H1 (cell line): Measurements from ENCODE around the gene SLC30A9. TPM values are rescaled to one million over a fixed set of nuclear protein-coding genes. Genes with fewer than 3 reads are reported as not detected.

Experiments used
- CTCF ChIA-PET: fragments of 300-600 bp; sonication (Branson Sonifier 250); formaldehyde crosslinking; loops from one replicate; lab custom pipeline; 2021; ENCODE audit not compliant: partially characterized antibody; lab: Charles Lee
- POLR2A ChIA-PET: fragments of 300-600 bp; sonication (Branson Sonifier 250); formaldehyde crosslinking; loops from one replicate; lab custom pipeline; 2021; ENCODE audit warnings: inconsistent platforms; ENCODE audit not compliant: partially characterized antibody; lab: Charles Lee
- DNase-seq, 2 experiments: peaks; one replicate each; pipeline versions ENCODE4 v3.0.0 to v3.0.0-alpha.2; 2010 to 2022; ENCODE audit warnings: low spot score in 2 of 2, low read depth in 1 of 2, mixed read lengths in 1 of 2
- FAIRE-seq: peaks from 2 replicates; lab custom pipeline; 2011; peaks lifted over from hg19 to GRCh38; lab: Jason Lieb, UNC
- H2AFZ ChIP-seq: 2 replicates; pipeline ENCODE4 v1.8.1; 2012; ENCODE audit warnings: low read length, inconsistent platforms
- H2AK5ac ChIP-seq: 2 replicates; pipeline ENCODE4 v1.6.1; 2013; ENCODE audit warnings: low read depth, low read length
- H2BK120ac ChIP-seq: replicated peaks from 2 replicates; pipeline ENCODE3; 2013; ENCODE audit warnings: low read depth, low read length, inconsistent platforms
- H2BK12ac ChIP-seq: 2 replicates; pipeline ENCODE4 v1.6.1; 2013; ENCODE audit warnings: low read depth, low read length
- H2BK15ac ChIP-seq: 2 replicates; pipeline ENCODE4 v1.6.1; 2013; ENCODE audit warnings: low read length
- H2BK20ac ChIP-seq: 2 replicates; pipeline ENCODE4 v1.6.1; 2013; ENCODE audit warnings: low read length
- H2BK5ac ChIP-seq: 2 replicates; pipeline ENCODE4 v1.6.1; 2013; ENCODE audit warnings: low read depth, low read length
- H3K14ac ChIP-seq: 2 replicates; pipeline ENCODE4 v1.6.1; 2013; ENCODE audit warnings: inconsistent platforms; ENCODE audit not compliant: insufficient read length
- H3K18ac ChIP-seq: 2 replicates; pipeline ENCODE4 v1.6.1; 2013; ENCODE audit warnings: low read length; ENCODE audit errors: extremely low read depth
- H3K23ac ChIP-seq: 2 replicates; pipeline ENCODE4 v1.6.1; 2013; ENCODE audit warnings: inconsistent platforms; ENCODE audit not compliant: insufficient read length
- H3K23me2 ChIP-seq: 2 replicates; pipeline ENCODE4 v1.6.1; 2013; ENCODE audit warnings: low read depth, low read length
- H3K27ac ChIP-seq: 2 replicates; pipeline ENCODE4 v1.6.1; 2011; ENCODE audit warnings: low read depth, low read length, inconsistent platforms
- H3K27me3 ChIP-seq, 4 experiments: replicated peaks in 1 of 4; 1 replicate in 1 of 4; 2 replicates in 3 of 4; pipeline versions ENCODE4 v1.6.1 to v1.8.1; 2011 to 2013; ENCODE audit warnings: low read length in 3 of 4, mild to moderate bottlenecking in 3 of 4, inconsistent platforms in 2 of 4, mixed read lengths in 2 of 4, moderate library complexity in 1 of 4; ENCODE audit not compliant: control insufficient read depth in 3 of 4, insufficient read depth in 3 of 4; ENCODE audit errors: extremely low read depth in 1 of 4
- H3K36me3 ChIP-seq, 4 experiments: 2 replicates each; pipeline versions ENCODE4 v1.6.1 to v1.8.1; 2011 to 2013; ENCODE audit warnings: mild to moderate bottlenecking in 4 of 4, low read length in 3 of 4, moderate library complexity in 2 of 4, control low read depth in 1 of 4, inconsistent platforms in 1 of 4; ENCODE audit not compliant: insufficient read depth in 4 of 4, control insufficient read depth in 2 of 4
- H3K4ac ChIP-seq: replicated peaks from 2 replicates; pipeline ENCODE3; 2013; ENCODE audit warnings: low read length, low read depth, mixed read lengths, inconsistent platforms; ENCODE audit not compliant: insufficient read length
- H3K4me1 ChIP-seq, 4 experiments: replicated peaks in 1 of 4; 1 replicate in 1 of 4; 2 replicates in 3 of 4; pipeline versions ENCODE4 v1.6.1 to v1.8.1; 2011 to 2013; ENCODE audit warnings: low read length in 3 of 4, inconsistent platforms in 2 of 4, mixed read lengths in 1 of 4; ENCODE audit not compliant: insufficient read depth in 4 of 4, control insufficient read depth in 3 of 4
- H3K4me2 ChIP-seq, 2 experiments: 2 replicates each; pipeline versions ENCODE4 v1.6.1 to v1.8.1; 2011 to 2013; ENCODE audit warnings: low read depth in 2 of 2, low read length in 2 of 2, control low read depth in 1 of 2, inconsistent platforms in 1 of 2, mild to moderate bottlenecking in 1 of 2; ENCODE audit not compliant: insufficient read depth in 1 of 2
- H3K4me3 ChIP-seq, 4 experiments: fragments of 200-600, 300-600 bp in 1 of 4; sonication (generic), shearing (Covaris generic), sonication (Bioruptor Twin) in 1 of 4; 2 replicates each; pipeline versions ENCODE4 v1.5.1 to v1.8.1; 2011 to 2016; ENCODE audit warnings: low read length in 4 of 4, low read depth in 3 of 4, control low read depth in 2 of 4, inconsistent platforms in 2 of 4, mild to moderate bottlenecking in 2 of 4, mixed read lengths in 1 of 4, moderate library complexity in 1 of 4; ENCODE audit not compliant: insufficient read depth in 2 of 4; ENCODE audit errors: extremely low read depth in 1 of 4
- H3K56ac ChIP-seq: replicated peaks from 2 replicates; pipeline ENCODE3; 2013; ENCODE audit warnings: low read depth, mild to moderate bottlenecking, mixed read lengths, low read length, inconsistent platforms; ENCODE audit not compliant: insufficient read length
- H3K79me1 ChIP-seq: 2 replicates; pipeline ENCODE4 v1.6.1; 2013; ENCODE audit warnings: low read depth, low read length, control low read depth
- H3K79me2 ChIP-seq, 2 experiments: 2 replicates each; pipeline versions ENCODE4 v1.6.1 to v1.8.1; 2012 to 2013; ENCODE audit warnings: low read length in 2 of 2, mild to moderate bottlenecking in 2 of 2, inconsistent platforms in 1 of 2; ENCODE audit not compliant: insufficient read depth in 2 of 2, control insufficient read depth in 1 of 2
- H3K9ac ChIP-seq, 4 experiments: replicated peaks in 1 of 4; 1 replicate in 1 of 4; 2 replicates in 3 of 4; pipeline versions ENCODE4 v1.6.1 to v1.8.1; 2011 to 2013; ENCODE audit warnings: low read depth in 3 of 4, low read length in 3 of 4, control low read depth in 2 of 4, mild to moderate bottlenecking in 2 of 4, moderate library complexity in 2 of 4, inconsistent platforms in 1 of 4; ENCODE audit errors: extremely low read depth in 1 of 4
- H3K9me3 ChIP-seq, 2 experiments: 2 replicates each; pipeline versions ENCODE4 v1.6.1 to v1.8.1; 2012 to 2013; ENCODE audit warnings: mild to moderate bottlenecking in 2 of 2, moderate library complexity in 2 of 2, control low read depth in 1 of 2, inconsistent platforms in 1 of 2, low read depth in 1 of 2, low read length in 1 of 2, mixed read lengths in 1 of 2; ENCODE audit not compliant: insufficient read depth in 2 of 2
- H4K20me1 ChIP-seq, 2 experiments: replicated peaks in 1 of 2; 2 replicates each; pipeline versions ENCODE3 to v1.8.1; 2011 to 2013; ENCODE audit warnings: inconsistent platforms in 2 of 2, low read length in 2 of 2, mild to moderate bottlenecking in 1 of 2; ENCODE audit not compliant: insufficient read depth in 2 of 2, control insufficient read depth in 1 of 2
- H4K5ac ChIP-seq: 2 replicates; pipeline ENCODE4 v1.6.1; 2013; ENCODE audit warnings: low read length, low read depth, mixed read lengths, inconsistent platforms; ENCODE audit not compliant: insufficient read length
- H4K8ac ChIP-seq: 2 replicates; pipeline ENCODE4 v1.8.0; 2013; ENCODE audit warnings: mild to moderate bottlenecking, moderate library complexity, low read length, inconsistent platforms; ENCODE audit not compliant: insufficient read depth; ENCODE audit errors: extremely low read depth
- H4K91ac ChIP-seq: replicated peaks from 2 replicates; pipeline ENCODE3; 2013; ENCODE audit warnings: low read length, mixed read lengths, inconsistent platforms; ENCODE audit not compliant: insufficient read length
- CHD1 ChIP-seq: IDR thresholded peaks from 2 replicates; pipeline ENCODE4 v1.6.1; 2012; ENCODE audit warnings: low read depth, low read length, improper control_type of control experiment
- E2F6 ChIP-seq: IDR thresholded peaks from 2 replicates; pipeline ENCODE4 v1.6.1; 2012; ENCODE audit warnings: inconsistent platforms
- KDM4A ChIP-seq: IDR thresholded peaks from one replicate; pipeline ENCODE4 v1.7.1; 2012; ENCODE audit warnings: low read depth, mild to moderate bottlenecking, moderate library complexity, low read length, inconsistent platforms; ENCODE audit not compliant: severe bottlenecking
- POU5F1 ChIP-seq: IDR thresholded peaks from 2 replicates; pipeline ENCODE4 v1.6.1; 2011; ENCODE audit warnings: low read depth, mild to moderate bottlenecking, low read length, moderate library complexity
- RAD21 ChIP-seq, 2 experiments: IDR thresholded peaks in 1 of 2; conservative IDR thresholded peaks in 1 of 2; 2 replicates each; pipeline ENCODE4 v1.6.1; 2011; ENCODE audit warnings: low read depth in 2 of 2, low read length in 2 of 2, improper control_type of control experiment in 1 of 2, inconsistent platforms in 1 of 2, mild to moderate bottlenecking in 1 of 2, moderate library complexity in 1 of 2
- RXRA ChIP-seq: IDR thresholded peaks from 2 replicates; pipeline ENCODE4 v1.6.1; 2011; ENCODE audit warnings: low read depth, mild to moderate bottlenecking, low read length, moderate library complexity; ENCODE audit not compliant: insufficient read depth
- WGBS, 2 experiments: shearing (Covaris generic) in 1 of 2; methylation state at CpG; one replicate each; pipeline versions ENCODE4 v1.1.6 to v1.1.7; 2013 to 2015; ENCODE audit warnings: low lambda C conversion rate in 2 of 2, mixed read lengths in 2 of 2, inconsistent platforms in 1 of 2, low coverage in 1 of 2, missing lambda C conversion rate in 1 of 2; ENCODE audit not compliant: insufficient replicate concordance in 2 of 2, insufficient coverage in 1 of 2, insufficient read length in 1 of 2; ENCODE audit errors: extremely low coverage in 1 of 2, missing lambda C conversion rate in 1 of 2; 5-methylcytosine and 5-hydroxymethylcytosine counted together
- polyA plus RNA-seq, 7 experiments: library from polyadenylated mRNA; depleted of rRNA in 3 of 7; stranded (reverse) in 5 of 7; unstranded in 2 of 7; fragments of >200 nt in 5 of 7; fragments of 200-250 nt in 2 of 7; gene quantifications; 1 replicate in 5 of 7; 2 replicates in 1 of 7; 4 replicates in 1 of 7; pipeline versions ENCODE4 v1.2.1 to v1.2.3, GENCODE V29; 2011 to 2013; ENCODE audit warnings: missing spikeins in 2 of 7, mixed read lengths in 2 of 7
- total RNA-seq: library from RNA; stranded (reverse); fragmentation: NEBNext Ultra II Directional; extraction: Animal tissue kit (Norgen Biotek cat#: 25700); gene quantifications from 2 replicates; pipeline ENCODE4 v1.2.1, GENCODE V29; 2021

SLC30A9 gene
- total and polyA plus RNA-seq, 2 of the 8 experiments (the other 6 are each of a cell fraction or from before 2014, with no cell fraction given) = 41.2 to 67.2 TPM

GRCh38 chr4:42088386-42088785 is 98.1 kb downstream of the SLC30A9 start:
- WGBS, 2 experiments = 91% methylated on average over 6 of the region's 6 CpGs; no CpG with 5 or more reads in 1 of the 2 experiments
- no peak overlapping the region for H2AK5ac ChIP-seq
- H2BK20ac ChIP-seq = no peak overlapping the region
- H2BK15ac ChIP-seq = no peak overlapping the region
- H3K4me2 ChIP-seq = no peak overlapping the region
- no peaks in the 10 kb centered on the region for H3K9me3 ChIP-seq
- no peak overlapping the region for H2BK120ac ChIP-seq
- POLR2A ChIA-PET = interaction anchor here (1.6 kb wide), 1 partner anchor 12 kb away, joined by 7 read pairs; no protein-coding TSS in a partner anchor
- H4K20me1 ChIP-seq = no peaks in the 10 kb centered on the region
- H3K56ac ChIP-seq = no peak overlapping the region
- H2AFZ ChIP-seq = no peak overlapping the region
- FAIRE-seq = no peak
- no peaks in the 10 kb centered on the region for H3K27me3 ChIP-seq
- no peak for DNase-seq
- H3K4me3 ChIP-seq = no peak overlapping the region
- H3K9ac ChIP-seq = no peak overlapping the region
- H3K14ac ChIP-seq = no peak overlapping the region
- no peak overlapping the region for H4K8ac ChIP-seq
- no peaks in the 10 kb centered on the region for H3K79me2 ChIP-seq
- H4K91ac ChIP-seq = no peak overlapping the region
- no peak overlapping the region for H3K4ac ChIP-seq
- CTCF ChIA-PET = interaction anchor here (1.7 kb wide), 1 partner anchor 38 kb away, joined by 3 read pairs; no protein-coding TSS in a partner anchor
- peaks cover 0 to 5% (median 0%) of the 10 kb centered on the region in 4 experiments; a peak in 1 of 8 replicates for H3K36me3 ChIP-seq
- no peaks in the 10 kb centered on the region for H3K79me1 ChIP-seq
- no peaks in the 10 kb centered on the region for H3K4me1 ChIP-seq
- no peak overlapping the region for H3K23ac ChIP-seq
- no peak overlapping the region for H2BK12ac ChIP-seq
- H3K18ac ChIP-seq = no peak overlapping the region
- H3K27ac ChIP-seq = no peak overlapping the region
- H4K5ac ChIP-seq = no peak overlapping the region
- H3K23me2 ChIP-seq = no peaks in the 10 kb centered on the region
- no peak overlapping the region for H2BK5ac ChIP-seq
- TF ChIP-seq KDM4A = no peak
- no peak for TF ChIP-seq POU5F1
- TF ChIP-seq E2F6 = no peak
- no peak for TF ChIP-seq CHD1
- TF ChIP-seq RAD21 (IDR thresholded peaks at IDR 0.05 in 1 of 2, conservative IDR thresholded peaks at IDR 0.05 in 1 of 2; ENCODE audit: low read depth in 2 of 2, low read length in 2 of 2) = no peak
- TF ChIP-seq RXRA = no peak
